Measurements from ENCODE around the gene SFPQ. TPM values are rescaled to one million over a fixed set of nuclear protein-coding genes. Genes with fewer than 3 reads are reported as not detected.
"Not testable (repeated sequence)": the region's sequence is repeated elsewhere in the genome, so short reads cannot be mapped to it uniquely, and the experiment has no call there.

The SFPQ gene
- total RNA-seq, 1 donor from 2014 or later = 216 TPM

DNA sequence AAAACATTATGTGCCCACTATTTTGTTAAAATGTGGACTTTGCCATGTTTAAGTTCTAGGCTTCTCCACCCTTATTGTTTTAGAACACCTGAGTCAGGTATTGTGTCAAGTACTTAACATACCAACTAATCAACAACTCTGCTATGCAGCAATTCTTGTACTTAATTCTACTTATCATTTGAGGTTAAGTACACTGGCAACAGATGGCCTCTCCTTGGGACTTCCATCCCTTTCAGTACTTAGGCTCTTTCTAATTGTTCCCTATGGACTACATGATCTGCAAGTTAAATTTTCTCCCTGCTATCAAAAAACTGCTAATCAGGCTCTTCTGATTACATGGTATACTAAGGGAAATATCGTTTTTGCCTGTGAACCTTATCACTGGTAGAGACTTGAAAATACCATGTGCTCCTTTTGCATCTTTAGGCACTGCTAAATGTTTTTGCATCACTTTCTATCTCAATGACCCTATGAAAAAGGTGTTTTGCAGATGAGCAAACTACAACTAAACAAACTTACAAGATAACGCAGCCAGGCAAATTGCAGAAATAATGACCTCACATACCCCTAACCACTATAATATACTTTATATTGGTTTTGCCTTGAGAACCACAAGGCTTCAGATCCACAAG, 18.9 kb downstream of the SFPQ start:
- no peak for TF ChIP-seq CTCF (IDR thresholded peaks at IDR 0.05; ENCODE audit: insufficient read depth, low read length, poor library complexity, severe bottlenecking)
- no peaks in the 10 kb centered on the region for H3K27me3 ChIP-seq (ENCODE audit: control insufficient read depth, insufficient read depth, low read length)

DNA sequence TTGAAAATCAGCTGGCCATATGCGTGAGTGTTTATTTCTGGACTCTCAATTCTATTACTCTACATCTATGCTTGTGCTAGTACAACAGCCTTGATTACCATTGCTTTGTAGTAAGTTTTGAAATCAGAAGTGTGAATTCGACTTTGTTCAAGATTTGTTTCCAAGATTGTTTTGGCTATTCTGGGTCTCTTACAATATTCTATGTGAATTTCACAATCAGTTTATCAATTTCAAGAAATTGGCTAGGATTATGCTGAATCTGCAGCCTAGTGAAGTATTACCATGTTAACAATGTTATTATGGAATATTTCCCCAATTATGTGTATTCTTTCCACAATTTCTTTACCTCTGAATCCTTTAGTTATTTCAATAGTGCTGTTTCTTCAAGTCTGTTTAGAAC, 19.5 kb downstream of the SFPQ start:
- DNase-seq (ENCODE audit: low read depth) = no peak
- H3K36me3 ChIP-seq (ENCODE audit: control insufficient read depth, insufficient read depth, low read length) = no peaks in the 10 kb centered on the region
- H3K4me3 ChIP-seq (ENCODE audit: low read depth, low read length) = no peak overlapping the region
- no peaks in the 10 kb centered on the region for H3K27me3 ChIP-seq (ENCODE audit: control insufficient read depth, insufficient read depth, low read length)
- no peak for TF ChIP-seq CTCF (IDR thresholded peaks at IDR 0.05; ENCODE audit: insufficient read depth, low read length, poor library complexity, severe bottlenecking)

More for the DNA sequence above, 18.9 kb downstream of the SFPQ start:
- Histone ChIP-seq H3K36me3 (ENCODE audit: control insufficient read depth, insufficient read depth, low read length) (no peaks in the 10 kb centered on the region), H3K4me3 (ENCODE audit: low read depth, low read length) (no peak overlapping the region)
- DNase-seq (ENCODE audit: low read depth) = no peak

GRCh38 chr1:35172022-35172421, 20.9 kb downstream of the SFPQ start:
- Histone ChIP-seq H3K36me3 (ENCODE audit: control insufficient read depth, insufficient read depth, low read length) (no peaks in the 10 kb centered on the region), H3K27me3 (ENCODE audit: control insufficient read depth, insufficient read depth, low read length) (no peaks in the 10 kb centered on the region), H3K4me3 (ENCODE audit: low read depth, low read length) (no peak overlapping the region)
- DNase-seq (ENCODE audit: low read depth) = no peak
- TF ChIP-seq CTCF (IDR thresholded peaks at IDR 0.05; ENCODE audit: insufficient read depth, low read length, poor library complexity, severe bottlenecking) = no peak

DNA sequence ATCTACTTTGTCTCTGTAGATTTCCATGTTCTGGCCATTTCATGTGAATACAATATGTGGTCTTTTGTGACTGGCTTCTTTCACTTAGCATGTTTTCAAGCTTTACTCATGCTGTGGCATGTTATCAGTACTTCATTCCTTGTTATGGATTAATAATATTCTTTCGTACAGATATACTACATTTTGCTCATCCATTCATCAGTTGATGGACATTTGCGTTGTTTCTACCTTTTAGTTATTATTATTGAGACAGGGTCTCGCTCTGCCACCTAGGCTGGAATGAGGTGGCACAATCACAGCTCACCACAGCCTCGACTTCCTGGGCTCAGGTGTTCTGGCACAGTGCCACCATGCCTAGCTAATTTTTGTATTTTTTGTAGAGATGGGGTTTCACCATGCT, 21.4 kb downstream of the SFPQ start:
- no peak for TF ChIP-seq CTCF (IDR thresholded peaks at IDR 0.05; ENCODE audit: insufficient read depth, low read length, poor library complexity, severe bottlenecking)
- Histone ChIP-seq H3K36me3 (ENCODE audit: control insufficient read depth, insufficient read depth, low read length) (no peaks in the 10 kb centered on the region), H3K4me3 (ENCODE audit: low read depth, low read length) (no peak overlapping the region), H3K27me3 (ENCODE audit: control insufficient read depth, insufficient read depth, low read length) (no peaks in the 10 kb centered on the region)
- DNase-seq (ENCODE audit: low read depth) = no peak

- DNase-seq (ENCODE audit: low read depth) = no peak
- TF ChIP-seq CTCF (IDR thresholded peaks at IDR 0.05; ENCODE audit: insufficient read depth, low read length, poor library complexity, severe bottlenecking) = no peak
Observed at GRCh38 chr1:35164893-35165292, 28.1 kb downstream of the SFPQ start.

DNA sequence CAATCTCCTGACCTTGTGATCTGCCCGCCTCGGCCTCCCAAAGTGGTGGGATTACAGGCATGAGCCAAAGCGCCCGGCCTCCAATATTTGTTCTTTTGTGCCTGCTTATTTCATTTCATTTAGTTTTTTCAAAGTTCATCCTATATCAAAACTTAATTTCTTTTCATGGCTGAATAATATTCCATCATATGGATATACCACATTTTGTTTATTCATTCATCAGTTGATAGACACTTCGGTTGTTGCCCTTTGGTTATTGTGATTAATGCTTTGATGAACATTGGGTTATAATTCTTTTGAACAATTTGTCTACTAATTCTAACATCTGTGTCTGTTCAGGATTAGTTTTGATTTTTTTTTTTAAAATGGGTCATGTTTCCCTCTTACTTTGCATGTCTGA, 41.7 kb downstream of the SFPQ start:
- Histone ChIP-seq H3K36me3 (ENCODE audit: control insufficient read depth, insufficient read depth, low read length) (no peaks in the 10 kb centered on the region), H3K4me3 (ENCODE audit: low read depth, low read length) (no peak overlapping the region), H3K27me3 (ENCODE audit: control insufficient read depth, insufficient read depth, low read length) (no peaks in the 10 kb centered on the region)
- DNase-seq (ENCODE audit: low read depth) = no peak
- no peak for TF ChIP-seq CTCF (IDR thresholded peaks at IDR 0.05; ENCODE audit: insufficient read depth, low read length, poor library complexity, severe bottlenecking)

More at GRCh38 chr1:35164893-35165292, 28.1 kb downstream of the SFPQ start:
- no peaks in the 10 kb centered on the region for H3K27me3 ChIP-seq (ENCODE audit: control insufficient read depth, insufficient read depth, low read length)
- no peaks in the 10 kb centered on the region for H3K36me3 ChIP-seq (ENCODE audit: control insufficient read depth, insufficient read depth, low read length)
- no peak overlapping the region for H3K4me3 ChIP-seq (ENCODE audit: low read depth, low read length)

GRCh38 chr1:35145892-35146549, 46.9 kb downstream of the SFPQ start:
- H3K36me3 ChIP-seq (ENCODE audit: control insufficient read depth, insufficient read depth, low read length); DNase-seq (ENCODE audit: low read depth); H3K4me3 ChIP-seq (ENCODE audit: low read depth, low read length); H3K27me3 ChIP-seq (ENCODE audit: control insufficient read depth, insufficient read depth, low read length): not testable (repeated sequence)
